HCT116 (cell line): ENCODE results near the gene SLFN5. TPM values are rescaled to one million over a fixed set of nuclear protein-coding genes. Genes with fewer than 3 reads are reported as not detected.
"Not testable (repeated sequence)": the region's sequence is repeated elsewhere in the genome, so short reads cannot be mapped to it uniquely, and the experiment has no call there.

Source experiments
- ATAC-seq: fragments of 200-7000 bp; cut with Tn5 transposase; 2 replicates; pipeline ENCODE4 v1.9.1; 2020; ENCODE audit warnings: mild to moderate bottlenecking, moderate library complexity
- BruUV-seq: library from RNA; stranded (reverse); fragments of 400-500 nt; replicated peaks from 2 replicates; lab custom pipeline; 2021; lab: Mats Ljungman, UMichigan
- CTCF ChIA-PET: fragments of 300-600 bp; sonication (Branson Sonifier 250); formaldehyde crosslinking; loops from one replicate; lab custom pipeline; 2021; ENCODE audit warnings: antibody characterized with exemption; lab: Charles Lee
- POLR2A ChIA-PET: fragments of 300-600, 350-600 bp; sonication (Branson Sonifier 250); formaldehyde crosslinking; loops from one replicate; lab custom pipeline; 2021; ENCODE audit warnings: antibody characterized with exemption; lab: Charles Lee
- RAD21 ChIA-PET, 2 experiments: fragments of 300-600 bp; sonication (Branson Sonifier 250); formaldehyde crosslinking; loops; one replicate each; lab custom pipeline; 2023; ENCODE audit warnings: low total read pairs in 2 of 2; ENCODE audit not compliant: uncharacterized antibody in 2 of 2, unreplicated experiment in 2 of 2, low non-redundant PET in 1 of 2; lab: Charles Lee
- DNase-seq: peaks from one replicate; pipeline ENCODE4 v3.0.0-alpha.2; 2010; ENCODE audit warnings: low read depth, low spot score
- H2AFZ ChIP-seq: fragments of 200-600 bp; shearing (Covaris generic), sonication (generic); 2 replicates; pipeline ENCODE4 v1.6.1; 2017; ENCODE audit warnings: low read depth, mixed run types, mixed read lengths, antibody characterized with exemption, low read length; ENCODE audit not compliant: poor library complexity, severe bottlenecking
- H3K27ac ChIP-seq: 2 replicates; pipeline ENCODE4 v1.5.1; 2012; ENCODE audit warnings: low read depth, low read length
- H3K27me3 ChIP-seq: fragments of 200-600 bp; sonication (generic); 2 replicates; pipeline ENCODE4 v1.6.1; 2016; ENCODE audit warnings: mixed run types, low read length, mixed read lengths; ENCODE audit not compliant: insufficient read depth
- H3K36me3 ChIP-seq, 2 experiments: fragments of 200-500 bp in 1 of 2; fragments of 200-600 bp in 1 of 2; sonication (Bioruptor generic) in 1 of 2; sonication (generic) in 1 of 2; 2 replicates each; pipeline versions ENCODE4 v1.5.1 to v1.6.1; 2014 to 2016; ENCODE audit warnings: low read length in 2 of 2, inconsistent platforms in 1 of 2, mixed read lengths in 1 of 2, mixed run types in 1 of 2; ENCODE audit not compliant: insufficient read depth in 2 of 2, control insufficient read depth in 1 of 2
- H3K4me1 ChIP-seq, 2 experiments: fragments of 200-600 bp in 1 of 2; sonication (generic) in 1 of 2; 2 replicates each; pipeline versions ENCODE4 v1.5.1 to v1.6.1; 2012 to 2017; ENCODE audit warnings: low read length in 2 of 2, inconsistent platforms in 1 of 2, mild to moderate bottlenecking in 1 of 2, mixed read lengths in 1 of 2, mixed run types in 1 of 2, moderate library complexity in 1 of 2; ENCODE audit not compliant: insufficient read depth in 2 of 2, control insufficient read depth in 1 of 2
- H3K4me2 ChIP-seq: fragments of 200-600 bp; sonication (generic); 2 replicates; pipeline ENCODE4 v1.6.1; 2017; ENCODE audit warnings: mixed run types, low read length, mixed read lengths
- H3K4me3 ChIP-seq, 2 experiments: fragments of 200-600 bp in 1 of 2; sonication (generic) in 1 of 2; replicated peaks in 1 of 2; 2 replicates each; pipeline ENCODE4 v1.5.1; 2011 to 2016; ENCODE audit warnings: low read length in 2 of 2, control low read depth in 1 of 2, low read depth in 1 of 2, mild to moderate bottlenecking in 1 of 2, mixed read lengths in 1 of 2, mixed run types in 1 of 2
- H3K79me2 ChIP-seq: fragments of 200-600 bp; sonication (generic); 2 replicates; pipeline ENCODE4 v1.6.1; 2017; ENCODE audit warnings: mild to moderate bottlenecking, mixed run types, low read length, moderate library complexity, mixed read lengths; ENCODE audit not compliant: insufficient read depth
- H3K9ac ChIP-seq: fragments of 200-600 bp; sonication (generic); 2 replicates; pipeline ENCODE4 v1.6.1; 2016; ENCODE audit warnings: low read length, mixed read lengths
- H3K9me2 ChIP-seq: fragments of 200-600 bp; sonication (generic), shearing (Covaris generic); 2 replicates; pipeline ENCODE4 v1.6.1; 2017; ENCODE audit warnings: mixed run types, mild to moderate bottlenecking, moderate library complexity; ENCODE audit not compliant: insufficient read depth
- H3K9me3 ChIP-seq, 2 experiments: fragments of 200-500 bp in 1 of 2; fragments of 200-600 bp in 1 of 2; sonication (Bioruptor generic) in 1 of 2; sonication (generic) in 1 of 2; 2 replicates each; pipeline ENCODE4 v1.6.1; 2014 to 2017; ENCODE audit warnings: low read length in 2 of 2, mixed read lengths in 2 of 2, inconsistent platforms in 1 of 2, low read depth in 1 of 2, mild to moderate bottlenecking in 1 of 2, mixed run types in 1 of 2, moderate library complexity in 1 of 2; ENCODE audit not compliant: control insufficient read depth in 1 of 2, insufficient read depth in 1 of 2
- H4K20me1 ChIP-seq: fragments of 200-600 bp; sonication (generic), shearing (Covaris generic); 2 replicates; pipeline ENCODE4 v1.6.1; 2017; ENCODE audit warnings: mixed run types, mild to moderate bottlenecking, moderate library complexity; ENCODE audit not compliant: insufficient read depth
- ELF1 ChIP-seq: IDR thresholded peaks from 2 replicates; pipeline ENCODE4 v1.6.1; 2012; ENCODE audit warnings: low read depth, borderline replicate concordance
- REST ChIP-seq: IDR thresholded peaks from 2 replicates; pipeline ENCODE4 v1.6.1; 2012; ENCODE audit warnings: low read depth
- SP1 ChIP-seq: IDR thresholded peaks from 2 replicates; pipeline ENCODE4 v1.6.1; 2012; ENCODE audit warnings: low read depth
- intact Hi-C: fragments of 100-400 bp; cut with micrococcal nuclease; formaldehyde crosslinking; loops from 2 replicates; pipeline ENCODE4 v1.10.0; 2022
- total RNA-seq: library from RNA; stranded (reverse); gene quantifications from one replicate; pipeline ENCODE4 v1.2.1, GENCODE V29; 2021; ENCODE audit not compliant: unreplicated experiment

SLFN5 gene
- total RNA-seq, 1 experiment from 2014 or later = 23.7 TPM

- CTCF ChIA-PET, H4K20me1 ChIP-seq, H3K36me3 ChIP-seq, H3K79me2 ChIP-seq, ATAC-seq, BruUV-seq, intact Hi-C loops, DNase-seq, H2AFZ ChIP-seq, H3K27ac ChIP-seq, H3K4me2 ChIP-seq, POLR2A ChIA-PET, RAD21 ChIA-PET, H3K9me3 ChIP-seq, H3K9ac ChIP-seq, H3K9me2 ChIP-seq, H3K27me3 ChIP-seq, H3K4me3 ChIP-seq, H3K4me1 ChIP-seq: not testable (repeated sequence)
These were observed 40.3 kb upstream of the SLFN5 start for GRCh38 chr17:35202582-35202981.

- ChIA-PET RAD21 (no interaction called here), POLR2A (no interaction called here), CTCF (no interaction called here)
- Histone ChIP-seq H3K4me2 (no peak overlapping the region), H2AFZ (no peak overlapping the region), H4K20me1 (no peaks in the 10 kb centered on the region), H3K9me3 (no peaks in the 10 kb centered on the region), H3K27ac (no peak overlapping the region), H3K27me3 (peaks cover 49% of the 10 kb centered on the region), H3K9me2 (no peaks in the 10 kb centered on the region), H3K4me3 (no peak overlapping the region), H3K4me1 (no peaks in the 10 kb centered on the region), H3K9ac (no peak overlapping the region), H3K36me3 (no peaks in the 10 kb centered on the region), H3K79me2 (no peaks in the 10 kb centered on the region)
- no TSS peak for BruUV-seq
- DNase-seq = no peak
- intact Hi-C loops = no loop called here
- no peak for ATAC-seq
- no peak for TF ChIP-seq ELF1
- no peak for TF ChIP-seq SP1
- no peak for TF ChIP-seq REST
These were observed 32.1 kb upstream of the SLFN5 start for GRCh38 chr17:35210741-35211140.
